OCI-LY3 (cell line): Measurements from ENCODE around the gene CABLES1.

ENCODE experiments used
- EZH2phosphoT487 ChIP-seq: fragments of 200-600 bp; shearing (Covaris generic); IDR thresholded peaks from 2 replicates; pipeline ENCODE4 v1.6.1; 2018; ENCODE audit warnings: antibody characterized with exemption, mixed run types, low read depth
- TF ChIP-seq, protein P1 (sequence below): fragments of 200-600, 300-600 bp; sonication (generic); IDR thresholded peaks from 2 replicates; pipeline ENCODE4 v1.5.1; 2014; ENCODE audit warnings: antibody characterized with exemption, low read length, low read depth

DNA sequence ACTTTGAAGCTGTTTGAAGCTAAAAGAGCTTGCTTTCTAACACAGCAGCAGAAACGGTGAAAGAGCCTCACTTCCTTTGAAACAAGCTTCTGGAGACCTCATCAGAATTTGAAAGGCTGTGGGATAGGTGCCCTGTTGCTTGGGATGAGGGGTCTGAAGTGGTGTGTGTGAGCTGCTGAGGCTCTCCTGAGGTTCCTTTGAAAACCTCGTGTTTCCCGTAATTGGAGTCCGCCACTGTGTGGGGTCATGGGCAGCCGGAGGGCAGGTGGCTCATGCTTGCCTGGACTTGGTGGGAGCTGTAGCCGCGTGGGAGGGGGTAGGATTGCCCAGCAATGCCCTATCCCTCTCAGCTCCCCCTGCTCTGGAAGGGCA, 34.4 kb downstream of the CABLES1 start:
- TF ChIP-seq, protein P1, sequence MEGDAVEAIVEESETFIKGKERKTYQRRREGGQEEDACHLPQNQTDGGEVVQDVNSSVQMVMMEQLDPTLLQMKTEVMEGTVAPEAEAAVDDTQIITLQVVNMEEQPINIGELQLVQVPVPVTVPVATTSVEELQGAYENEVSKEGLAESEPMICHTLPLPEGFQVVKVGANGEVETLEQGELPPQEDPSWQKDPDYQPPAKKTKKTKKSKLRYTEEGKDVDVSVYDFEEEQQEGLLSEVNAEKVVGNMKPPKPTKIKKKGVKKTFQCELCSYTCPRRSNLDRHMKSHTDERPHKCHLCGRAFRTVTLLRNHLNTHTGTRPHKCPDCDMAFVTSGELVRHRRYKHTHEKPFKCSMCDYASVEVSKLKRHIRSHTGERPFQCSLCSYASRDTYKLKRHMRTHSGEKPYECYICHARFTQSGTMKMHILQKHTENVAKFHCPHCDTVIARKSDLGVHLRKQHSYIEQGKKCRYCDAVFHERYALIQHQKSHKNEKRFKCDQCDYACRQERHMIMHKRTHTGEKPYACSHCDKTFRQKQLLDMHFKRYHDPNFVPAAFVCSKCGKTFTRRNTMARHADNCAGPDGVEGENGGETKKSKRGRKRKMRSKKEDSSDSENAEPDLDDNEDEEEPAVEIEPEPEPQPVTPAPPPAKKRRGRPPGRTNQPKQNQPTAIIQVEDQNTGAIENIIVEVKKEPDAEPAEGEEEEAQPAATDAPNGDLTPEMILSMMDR = no peak
- no peak for TF ChIP-seq EZH2phosphoT487
